Measurements from ENCODE around the gene SMG9.

The SMG9 gene

GRCh38 chr19:43695985-43696704, 58.6 kb downstream of the SMG9 start:
- TF ChIP-seq TARDBP (IDR thresholded peaks at IDR 0.05): no peak
- no peak for TF ChIP-seq ELF4 (IDR thresholded peaks at IDR 0.05)
- no peak for TF ChIP-seq NFRKB (IDR thresholded peaks at IDR 0.05)
- no peak for TF ChIP-seq L3MBTL2 (conservative IDR thresholded peaks at IDR 0.05)
- no peak for TF ChIP-seq CTBP1 (IDR thresholded peaks at IDR 0.05; ENCODE audit: borderline replicate concordance)
- TF ChIP-seq FOXA1 (IDR thresholded peaks at IDR 0.05): no peak
- no peak for TF ChIP-seq BHLHE40 (IDR thresholded peaks at IDR 0.05; ENCODE audit: borderline replicate concordance)
- TF ChIP-seq HDGF (IDR thresholded peaks at IDR 0.05; ENCODE audit: borderline replicate concordance): no peak
- TF ChIP-seq SUZ12 (IDR thresholded peaks at IDR 0.05): no peak
- TF ChIP-seq LEF1 (IDR thresholded peaks at IDR 0.05; ENCODE audit: borderline replicate concordance): no peak
- no peak for TF ChIP-seq FOXK2 (IDR thresholded peaks at IDR 0.05)
- TF ChIP-seq FOXM1 (IDR thresholded peaks at IDR 0.05; ENCODE audit: borderline replicate concordance): no peak
- TF ChIP-seq ZNF384 (IDR thresholded peaks at IDR 0.05): no peak
- ChIA-PET CTCF (interaction anchor here (0.7 kb wide), 1 partner anchor 377 kb away, joined by 7 read pairs; no protein-coding TSS in a partner anchor), POLR2A (no interaction called here)
- no peak for DNase-seq (ENCODE audit: extremely low spot score)

DNA sequence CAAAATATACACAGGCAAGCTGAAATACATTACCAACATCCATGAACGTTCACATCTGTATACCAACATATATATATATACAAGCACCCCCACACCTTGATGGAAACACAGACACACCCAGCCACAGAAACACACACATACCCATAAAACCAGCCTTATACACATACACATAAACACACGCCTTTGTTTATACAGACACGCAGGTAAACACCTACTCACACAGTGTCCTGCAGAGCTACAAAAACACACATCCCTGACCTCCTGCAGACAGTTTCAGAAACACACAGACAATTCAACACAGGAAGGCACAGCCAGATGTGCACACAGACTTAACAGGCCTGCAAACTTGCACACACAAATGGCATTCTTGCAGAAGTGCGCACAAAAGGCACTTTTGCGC, 60.2 kb downstream of the SMG9 start:
- DNase-seq (ENCODE audit: extremely low spot score): no peak
- TF ChIP-seq FOXK2 (IDR thresholded peaks at IDR 0.05) (no peak), LEF1 (IDR thresholded peaks at IDR 0.05; ENCODE audit: borderline replicate concordance) (no peak), SUZ12 (IDR thresholded peaks at IDR 0.05) (no peak), ARNT (IDR thresholded peaks at IDR 0.05) (no peak), NFRKB (IDR thresholded peaks at IDR 0.05) (no peak), HDGF (IDR thresholded peaks at IDR 0.05; ENCODE audit: borderline replicate concordance) (no peak), FOXA1 (IDR thresholded peaks at IDR 0.05) (no peak), CTBP1 (IDR thresholded peaks at IDR 0.05; ENCODE audit: borderline replicate concordance) (no peak), SP1 (IDR thresholded peaks at IDR 0.05) (no peak), FOXM1 (IDR thresholded peaks at IDR 0.05; ENCODE audit: borderline replicate concordance) (no peak), ELF4 (IDR thresholded peaks at IDR 0.05) (no peak), BHLHE40 (IDR thresholded peaks at IDR 0.05; ENCODE audit: borderline replicate concordance) (no peak)
- ChIA-PET CTCF (no interaction called here), POLR2A (no interaction called here)

DNA sequence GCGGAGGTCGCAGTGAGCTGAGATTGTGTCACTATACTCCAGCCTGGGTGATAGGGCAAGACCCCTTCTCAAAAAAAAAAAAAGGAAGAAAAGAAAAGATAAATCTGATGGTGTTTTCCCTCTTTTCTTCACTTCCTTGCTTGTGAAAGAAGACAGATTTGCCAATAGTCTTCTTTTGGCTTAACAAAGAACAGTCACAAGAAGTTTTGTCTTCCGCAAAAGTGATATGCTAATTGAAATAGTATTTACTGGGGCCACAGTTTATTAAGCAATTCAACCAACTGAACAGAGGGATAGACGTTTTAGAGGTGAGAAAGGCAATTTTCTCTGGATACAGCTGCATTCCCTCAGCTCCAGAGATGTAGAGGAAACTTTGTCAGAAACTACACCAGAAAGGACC, 61.9 kb downstream of the SMG9 start:
- POLR2A ChIA-PET: no interaction called here
- CTCF ChIA-PET: interaction anchor here (0.6 kb wide), 1 partner anchor 266 kb away, joined by 3 read pairs; no protein-coding TSS in a partner anchor
- TF ChIP-seq BHLHE40 (IDR thresholded peaks at IDR 0.05; ENCODE audit: borderline replicate concordance): no peak
- DNase-seq (ENCODE audit: extremely low spot score): no peak

- TF ChIP-seq ELF4 (IDR thresholded peaks at IDR 0.05) (no peak), HDGF (IDR thresholded peaks at IDR 0.05; ENCODE audit: borderline replicate concordance) (no peak), LEF1 (IDR thresholded peaks at IDR 0.05; ENCODE audit: borderline replicate concordance) (no peak), ARNT (IDR thresholded peaks at IDR 0.05) (no peak), PKNOX1 (IDR thresholded peaks at IDR 0.05) (no peak), BHLHE40 (IDR thresholded peaks at IDR 0.05; ENCODE audit: borderline replicate concordance) (no peak), NFRKB (IDR thresholded peaks at IDR 0.05) (no peak), FOXA1 (IDR thresholded peaks at IDR 0.05) (no peak), FOXM1 (IDR thresholded peaks at IDR 0.05; ENCODE audit: borderline replicate concordance) (no peak), TARDBP (IDR thresholded peaks at IDR 0.05) (no peak), SUZ12 (IDR thresholded peaks at IDR 0.05) (no peak), CTBP1 (IDR thresholded peaks at IDR 0.05; ENCODE audit: borderline replicate concordance) (no peak), FOXK2 (IDR thresholded peaks at IDR 0.05) (no peak), SP1 (IDR thresholded peaks at IDR 0.05) (no peak), ZNF384 (IDR thresholded peaks at IDR 0.05) (no peak), L3MBTL2 (conservative IDR thresholded peaks at IDR 0.05) (no peak)
- POLR2A ChIA-PET: no interaction called here
- DNase-seq (ENCODE audit: extremely low spot score): no peak
- CTCF ChIA-PET: no interaction called here
These were observed 62.4 kb downstream of the SMG9 start for GRCh38 chr19:43692385-43692784.

DNA sequence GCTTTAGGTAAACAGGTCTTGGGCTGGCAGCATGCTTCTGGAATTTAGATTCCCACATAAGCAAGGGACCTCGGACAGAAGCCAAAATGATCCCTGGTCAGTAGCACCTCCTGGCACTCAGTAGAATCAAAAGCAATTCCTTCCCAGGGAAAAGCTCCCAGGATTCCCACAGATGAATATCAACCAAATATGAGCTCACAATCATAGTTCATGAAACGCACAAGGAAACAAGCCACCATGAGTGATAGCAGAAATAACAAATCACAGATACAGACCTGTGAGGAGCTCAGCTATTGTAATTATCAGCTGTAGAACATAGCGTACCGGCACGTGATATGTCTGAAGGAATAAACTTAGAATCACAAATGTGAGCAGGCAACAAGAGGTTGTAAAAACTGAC, 63.0 kb downstream of the SMG9 start:
- TF ChIP-seq BHLHE40 (IDR thresholded peaks at IDR 0.05; ENCODE audit: borderline replicate concordance): no peak
- TF ChIP-seq HDGF (IDR thresholded peaks at IDR 0.05; ENCODE audit: borderline replicate concordance): no peak
- no peak for TF ChIP-seq FOXM1 (IDR thresholded peaks at IDR 0.05; ENCODE audit: borderline replicate concordance)
- TF ChIP-seq NFRKB (IDR thresholded peaks at IDR 0.05): no peak
- TF ChIP-seq FOXK2 (IDR thresholded peaks at IDR 0.05): no peak
- TF ChIP-seq LEF1 (IDR thresholded peaks at IDR 0.05; ENCODE audit: borderline replicate concordance): no peak
- TF ChIP-seq SP1 (IDR thresholded peaks at IDR 0.05): no peak
- TF ChIP-seq PKNOX1 (IDR thresholded peaks at IDR 0.05): no peak
- TF ChIP-seq CTBP1 (IDR thresholded peaks at IDR 0.05; ENCODE audit: borderline replicate concordance): no peak
- TF ChIP-seq TARDBP (IDR thresholded peaks at IDR 0.05): no peak
- TF ChIP-seq ARNT (IDR thresholded peaks at IDR 0.05): no peak
- no peak for TF ChIP-seq ELF4 (IDR thresholded peaks at IDR 0.05)
- no peak for TF ChIP-seq L3MBTL2 (conservative IDR thresholded peaks at IDR 0.05)
- TF ChIP-seq SUZ12 (IDR thresholded peaks at IDR 0.05): no peak
- TF ChIP-seq ZNF384 (IDR thresholded peaks at IDR 0.05): no peak
- TF ChIP-seq FOXA1 (IDR thresholded peaks at IDR 0.05): no peak
- CTCF ChIA-PET: no interaction called here

GRCh38 chr19:43690890-43691289, 63.9 kb downstream of the SMG9 start:
- TF ChIP-seq SP1 (IDR thresholded peaks at IDR 0.05) (no peak), FOXK2 (IDR thresholded peaks at IDR 0.05) (no peak), SUZ12 (IDR thresholded peaks at IDR 0.05) (no peak), L3MBTL2 (conservative IDR thresholded peaks at IDR 0.05) (no peak), LEF1 (IDR thresholded peaks at IDR 0.05; ENCODE audit: borderline replicate concordance) (no peak), FOXM1 (IDR thresholded peaks at IDR 0.05; ENCODE audit: borderline replicate concordance) (no peak), ARNT (IDR thresholded peaks at IDR 0.05) (no peak), TARDBP (IDR thresholded peaks at IDR 0.05) (no peak), NFRKB (IDR thresholded peaks at IDR 0.05) (no peak), CTBP1 (IDR thresholded peaks at IDR 0.05; ENCODE audit: borderline replicate concordance) (no peak), PKNOX1 (IDR thresholded peaks at IDR 0.05) (no peak)
- DNase-seq (ENCODE audit: extremely low spot score): no peak
- ChIA-PET CTCF (no interaction called here), POLR2A (interaction anchor here (0.9 kb wide), 1 partner anchor 13 kb away, joined by 3 read pairs; no protein-coding TSS in a partner anchor)

More for the DNA sequence above, 63.0 kb downstream of the SMG9 start:
- no peak for DNase-seq (ENCODE audit: extremely low spot score)
- POLR2A ChIA-PET: no interaction called here

All from HEK293T (cell line).